ENCODE measurements around the gene CEMIP2.

CEMIP2 gene

GRCh38 chr9:71769175-71770161 is 1.2 kb upstream of the CEMIP2 start:
- peak; percentile 65 for DNase-seq

- peak; percentile 24 for DNase-seq
Observed at GRCh38 chr9:71767776-71768321, 464 bp downstream of the CEMIP2 start.

- no peak for DNase-seq
Observed at GRCh38 chr9:71767163-71767775, 1.0 kb downstream of the CEMIP2 start.

GRCh38 chr9:71766663-71767062 is 1.6 kb downstream of the CEMIP2 start:
- no peak for DNase-seq

GRCh38 chr9:71765693-71766092 is 2.6 kb downstream of the CEMIP2 start:
- peak; percentile 22 for DNase-seq

- no peak for DNase-seq
Observed at GRCh38 chr9:71764891-71765290, 3.4 kb downstream of the CEMIP2 start.

- no peak for DNase-seq
Observed at GRCh38 chr9:71764463-71764862, 3.9 kb downstream of the CEMIP2 start.

GRCh38 chr9:71763832-71764231 is 4.5 kb downstream of the CEMIP2 start:
- DNase-seq: no peak

- DNase-seq: no peak
Observed at GRCh38 chr9:71762900-71763653, 5.2 kb downstream of the CEMIP2 start.

- no peak for DNase-seq
Observed at GRCh38 chr9:71761938-71762353, 6.4 kb downstream of the CEMIP2 start.

GRCh38 chr9:71760901-71761300 is 7.4 kb downstream of the CEMIP2 start:
- DNase-seq: no peak

- no peak for DNase-seq
Observed at GRCh38 chr9:71758785-71759184, 9.5 kb downstream of the CEMIP2 start.

GRCh38 chr9:71758277-71758676 is 10.0 kb downstream of the CEMIP2 start:
- DNase-seq: no peak

- DNase-seq: no peak
Observed at GRCh38 chr9:71756753-71757152, 11.6 kb downstream of the CEMIP2 start.

- no peak for DNase-seq
Observed at GRCh38 chr9:71755869-71756268, 12.4 kb downstream of the CEMIP2 start.

- DNase-seq: no peak
Observed at GRCh38 chr9:71755230-71755629, 13.1 kb downstream of the CEMIP2 start.

- DNase-seq: no peak
Observed at GRCh38 chr9:71754151-71754550, 14.2 kb downstream of the CEMIP2 start.

GRCh38 chr9:71752928-71753327 is 15.4 kb downstream of the CEMIP2 start:
- DNase-seq: no peak

GRCh38 chr9:71752352-71752751 is 16.0 kb downstream of the CEMIP2 start:
- DNase-seq: no peak

- no peak for DNase-seq
Observed at GRCh38 chr9:71748280-71748743, 20.0 kb downstream of the CEMIP2 start.

GRCh38 chr9:71747576-71747975 is 20.7 kb downstream of the CEMIP2 start:
- DNase-seq: no peak

GRCh38 chr9:71746758-71747125 is 21.6 kb downstream of the CEMIP2 start:
- DNase-seq: no peak
